ENCODE results near the gene CUBN. TPM values are rescaled to one million over a fixed set of nuclear protein-coding genes. Genes with fewer than 3 reads are reported as not detected.

CUBN gene
- total RNA-seq, 1 experiment from 2014 or later: 0.07 TPM

GRCh38 chr10:16950656-16951601, 178.7 kb downstream of the CUBN start:
- H3K79me2 ChIP-seq (ENCODE audit: low read depth): no peaks in the 10 kb centered on the region

GRCh38 chr10:16949816-16950215, 179.8 kb downstream of the CUBN start:
- H3F3A ChIP-seq (ENCODE audit: insufficient read depth, low read depth): no peaks in the 10 kb centered on the region
- no peak overlapping the region for H2AFZ ChIP-seq
- no peaks in the 10 kb centered on the region for H3K9me3 ChIP-seq (ENCODE audit: insufficient read depth, low read depth)
- no peak for TF ChIP-seq EZH2 (IDR thresholded peaks at IDR 0.05; ENCODE audit: low read depth)
- TF ChIP-seq, protein P1, sequence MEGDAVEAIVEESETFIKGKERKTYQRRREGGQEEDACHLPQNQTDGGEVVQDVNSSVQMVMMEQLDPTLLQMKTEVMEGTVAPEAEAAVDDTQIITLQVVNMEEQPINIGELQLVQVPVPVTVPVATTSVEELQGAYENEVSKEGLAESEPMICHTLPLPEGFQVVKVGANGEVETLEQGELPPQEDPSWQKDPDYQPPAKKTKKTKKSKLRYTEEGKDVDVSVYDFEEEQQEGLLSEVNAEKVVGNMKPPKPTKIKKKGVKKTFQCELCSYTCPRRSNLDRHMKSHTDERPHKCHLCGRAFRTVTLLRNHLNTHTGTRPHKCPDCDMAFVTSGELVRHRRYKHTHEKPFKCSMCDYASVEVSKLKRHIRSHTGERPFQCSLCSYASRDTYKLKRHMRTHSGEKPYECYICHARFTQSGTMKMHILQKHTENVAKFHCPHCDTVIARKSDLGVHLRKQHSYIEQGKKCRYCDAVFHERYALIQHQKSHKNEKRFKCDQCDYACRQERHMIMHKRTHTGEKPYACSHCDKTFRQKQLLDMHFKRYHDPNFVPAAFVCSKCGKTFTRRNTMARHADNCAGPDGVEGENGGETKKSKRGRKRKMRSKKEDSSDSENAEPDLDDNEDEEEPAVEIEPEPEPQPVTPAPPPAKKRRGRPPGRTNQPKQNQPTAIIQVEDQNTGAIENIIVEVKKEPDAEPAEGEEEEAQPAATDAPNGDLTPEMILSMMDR (conservative IDR thresholded peaks at IDR 0.05): no peak
- no peak overlapping the region for H3K27ac ChIP-seq
- intact Hi-C loops (cut with micrococcal nuclease; ENCODE audit: unreplicated experiment): no loop called here
- H3K79me2 ChIP-seq (ENCODE audit: low read depth): no peaks in the 10 kb centered on the region
- no peaks in the 10 kb centered on the region for H3K27me3 ChIP-seq (ENCODE audit: insufficient read depth, low read depth)
- H3K4me1 ChIP-seq (replicated peaks; ENCODE audit: insufficient read depth): no peaks in the 10 kb centered on the region
- H3K4me3 ChIP-seq: no peak overlapping the region
- ChIA-PET CTCF (no interaction called here), POLR2A (ENCODE audit: unreplicated experiment) (no interaction called here)
- no peaks in the 10 kb centered on the region for H4K20me1 ChIP-seq (ENCODE audit: insufficient read depth)
- no peaks in the 10 kb centered on the region for H3K9me2 ChIP-seq (ENCODE audit: insufficient read depth)
- H3K4me2 ChIP-seq: no peak overlapping the region
- no TSS peak for BruUV-seq (replicated peaks)
- no peak for DNase-seq
- no peaks in the 10 kb centered on the region for H3K36me3 ChIP-seq (ENCODE audit: low read depth)

More at GRCh38 chr10:16950656-16951601, 178.7 kb downstream of the CUBN start:
- H3K4me2 ChIP-seq: no peak overlapping the region
- intact Hi-C loops (cut with micrococcal nuclease; ENCODE audit: unreplicated experiment): no loop called here
- H3K4me1 ChIP-seq (replicated peaks; ENCODE audit: insufficient read depth): no peaks in the 10 kb centered on the region
- no peak overlapping the region for H2AFZ ChIP-seq
- DNase-seq: peak in 1 of 2 experiments; percentile 27
- no peaks in the 10 kb centered on the region for H4K20me1 ChIP-seq (ENCODE audit: insufficient read depth)
- no peaks in the 10 kb centered on the region for H3K9me2 ChIP-seq (ENCODE audit: insufficient read depth)
- H3K27ac ChIP-seq: no peak overlapping the region
- BruUV-seq (replicated peaks): no TSS peak
- no peaks in the 10 kb centered on the region for H3K27me3 ChIP-seq (ENCODE audit: insufficient read depth, low read depth)
- ChIA-PET POLR2A (ENCODE audit: unreplicated experiment) (interaction anchor here (0.6 kb wide), 1 partner anchor 250 kb away, joined by 5 read pairs; no protein-coding TSS in a partner anchor), CTCF (no interaction called here)
- no peaks in the 10 kb centered on the region for H3K9me3 ChIP-seq (ENCODE audit: insufficient read depth, low read depth)
- H3F3A ChIP-seq (ENCODE audit: insufficient read depth, low read depth): no peaks in the 10 kb centered on the region
- H3K4me3 ChIP-seq: no peak overlapping the region
- no peaks in the 10 kb centered on the region for H3K36me3 ChIP-seq (ENCODE audit: low read depth)
- no peak for TF ChIP-seq EZH2 (IDR thresholded peaks at IDR 0.05; ENCODE audit: low read depth)
- TF ChIP-seq, protein P1 (conservative IDR thresholded peaks at IDR 0.05): no peak

GRCh38 chr10:16948361-16948760, 181.2 kb downstream of the CUBN start:
- no peak overlapping the region for H3K4me2 ChIP-seq
- H4K20me1 ChIP-seq (ENCODE audit: insufficient read depth): no peaks in the 10 kb centered on the region
- no peaks in the 10 kb centered on the region for H3K27me3 ChIP-seq (ENCODE audit: insufficient read depth, low read depth)
- no peak for DNase-seq
- H3K79me2 ChIP-seq (ENCODE audit: low read depth): no peaks in the 10 kb centered on the region
- H3K27ac ChIP-seq: no peak overlapping the region
- H3K36me3 ChIP-seq (ENCODE audit: low read depth): no peaks in the 10 kb centered on the region
- no peaks in the 10 kb centered on the region for H3K4me1 ChIP-seq (replicated peaks; ENCODE audit: insufficient read depth)
- intact Hi-C loops (cut with micrococcal nuclease; ENCODE audit: unreplicated experiment): no loop called here
- H3K9me2 ChIP-seq (ENCODE audit: insufficient read depth): no peaks in the 10 kb centered on the region
- no peak overlapping the region for H2AFZ ChIP-seq
- no TSS peak for BruUV-seq (replicated peaks)
- no peak overlapping the region for H3K4me3 ChIP-seq
- no peaks in the 10 kb centered on the region for H3K9me3 ChIP-seq (ENCODE audit: insufficient read depth, low read depth)
- ChIA-PET POLR2A (ENCODE audit: unreplicated experiment) (interaction anchor here (0.7 kb wide), 1 partner anchor 30 kb away, joined by 4 read pairs; no protein-coding TSS in a partner anchor), CTCF (no interaction called here)
- H3F3A ChIP-seq (ENCODE audit: insufficient read depth, low read depth): no peaks in the 10 kb centered on the region
- TF ChIP-seq EZH2 (IDR thresholded peaks at IDR 0.05; ENCODE audit: low read depth): no peak
- TF ChIP-seq, protein P1 (conservative IDR thresholded peaks at IDR 0.05): no peak
